Suprapubic skin (tissue), 4 donors: ENCODE results near the gene POU2AF2. TPM values are rescaled to one million over a fixed set of nuclear protein-coding genes. Genes with fewer than 3 reads are reported as not detected.
A peak's percentile ranks its signal among the peaks of the same experiment; 100 is the strongest.

Source experiments
- DNase-seq, 2 donors: peaks; one replicate each; pipeline ENCODE4 v3.0.0-alpha.2; 2019; ENCODE audit warnings: low spot score in 2 of 2
- H3K27ac ChIP-seq: fragments of 200-600 bp; sonication (generic); one replicate; pipeline ENCODE4 v1.5.1; 2019
- H3K27me3 ChIP-seq: fragments of 200-600 bp; sonication (generic); one replicate; pipeline ENCODE4 v1.5.1; 2019
- H3K36me3 ChIP-seq: fragments of 200-600 bp; sonication (generic); one replicate; pipeline ENCODE4 v1.5.1; 2019
- H3K4me1 ChIP-seq: fragments of 200-600 bp; sonication (generic); one replicate; pipeline ENCODE4 v1.5.1; 2019
- H3K4me3 ChIP-seq: fragments of 200-600 bp; sonication (generic); one replicate; pipeline ENCODE4 v1.5.1; 2019; ENCODE audit warnings: mild to moderate bottlenecking
- H3K9me3 ChIP-seq: fragments of 200-600 bp; sonication (generic); one replicate; pipeline ENCODE4 v1.5.1; 2019
- EP300 ChIP-seq: sonication (generic); formaldehyde crosslinking; IDR thresholded peaks from one replicate; pipeline ENCODE4 v1.6.1; 2017; ENCODE audit warnings: antibody characterized with exemption
- POLR2A ChIP-seq, 2 donors: fragments of 450-650 bp; IDR thresholded peaks; one replicate each; pipeline ENCODE4 v1.6.1; 2017; ENCODE audit warnings: antibody characterized with exemption in 2 of 2, mild to moderate bottlenecking in 2 of 2, moderate library complexity in 2 of 2
- POLR2AphosphoS5 ChIP-seq, 3 donors: sonication (generic); formaldehyde crosslinking; IDR thresholded peaks; one replicate each; pipeline ENCODE4 v1.6.1; 2017; ENCODE audit warnings: antibody characterized with exemption in 3 of 3
- WGBS: methylation state at CpG from one replicate; pipeline ENCODE4 v1.1.5; 2018; 5-methylcytosine and 5-hydroxymethylcytosine counted together
- total RNA-seq, 4 donors: library from RNA; depleted of rRNA; stranded (reverse); fragments of >200 nt; gene quantifications; one replicate each; pipeline ENCODE4 v1.1.0, GENCODE V29; 2016
- TF ChIP-seq, protein P1 (sequence below), 2 donors: fragments of 200-600 bp in 1 of 2; fragments of 450-650 bp in 1 of 2; sonication (generic) in 1 of 2; IDR thresholded peaks; one replicate each; pipeline ENCODE4 v1.5.1; 2016 to 2019; ENCODE audit warnings: antibody characterized with exemption in 2 of 2, mild to moderate bottlenecking in 1 of 2, moderate library complexity in 1 of 2

The POU2AF2 gene
- total RNA-seq, 4 donors from 2014 or later = not detected

DNA sequence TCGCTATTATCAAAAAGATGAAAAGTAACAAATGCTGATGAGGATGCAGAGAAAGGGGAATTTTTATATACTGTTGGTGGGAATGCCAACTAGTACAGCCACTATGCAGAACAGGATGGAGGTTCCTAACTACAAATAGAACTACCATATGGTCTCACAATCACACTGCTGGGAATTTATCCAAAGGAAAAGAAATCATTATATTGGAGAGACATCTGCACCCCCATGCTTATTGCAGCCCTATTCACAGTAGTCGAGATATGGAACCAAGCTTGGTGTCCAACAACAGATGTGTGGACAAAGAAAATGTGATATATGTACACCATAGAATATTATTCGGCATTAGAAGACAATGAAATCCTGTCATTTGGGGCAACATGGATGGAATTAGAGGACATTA lies 19.6 kb upstream of the POU2AF2 start:
- 78% methylated on average over 3 of the region's 3 CpGs for WGBS
- H3K27me3 ChIP-seq = no peaks in the 10 kb centered on the region
- H3K27ac ChIP-seq = no peak overlapping the region

DNA sequence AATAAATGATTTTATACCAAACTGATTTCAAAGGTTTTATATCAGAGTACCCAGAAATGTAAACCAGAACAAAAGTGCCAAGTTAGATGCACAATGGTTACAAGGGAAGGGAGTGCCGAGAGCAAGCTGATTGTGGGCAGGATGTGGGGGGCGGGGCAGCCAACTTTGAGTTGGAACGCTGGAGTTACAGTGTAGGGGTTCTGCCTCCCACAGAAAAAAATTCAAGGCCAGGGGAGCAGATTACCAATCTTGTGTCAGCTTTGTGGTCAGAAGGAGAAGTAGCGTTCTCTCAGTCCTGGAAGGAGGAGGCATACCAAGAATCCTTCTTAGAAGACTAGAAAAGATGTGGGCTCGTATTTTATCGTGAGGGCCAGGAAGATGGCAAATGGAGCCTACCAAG lies 15.9 kb upstream of the POU2AF2 start:
- H3K27me3 ChIP-seq = no peaks in the 10 kb centered on the region
- no peaks in the 10 kb centered on the region for H3K9me3 ChIP-seq
- no peak overlapping the region for H3K27ac ChIP-seq
- H3K36me3 ChIP-seq = no peaks in the 10 kb centered on the region
- no peak overlapping the region for H3K4me3 ChIP-seq
- 67% methylated on average over 6 of the region's 6 CpGs for WGBS
- peaks cover 9% of the 10 kb centered on the region for H3K4me1 ChIP-seq
- no peak for TF ChIP-seq POLR2A (IDR thresholded peaks at IDR 0.05)
- no peak for TF ChIP-seq EP300
- TF ChIP-seq POLR2AphosphoS5 (IDR thresholded peaks at IDR 0.05) = no peak
- TF ChIP-seq, protein P1, sequence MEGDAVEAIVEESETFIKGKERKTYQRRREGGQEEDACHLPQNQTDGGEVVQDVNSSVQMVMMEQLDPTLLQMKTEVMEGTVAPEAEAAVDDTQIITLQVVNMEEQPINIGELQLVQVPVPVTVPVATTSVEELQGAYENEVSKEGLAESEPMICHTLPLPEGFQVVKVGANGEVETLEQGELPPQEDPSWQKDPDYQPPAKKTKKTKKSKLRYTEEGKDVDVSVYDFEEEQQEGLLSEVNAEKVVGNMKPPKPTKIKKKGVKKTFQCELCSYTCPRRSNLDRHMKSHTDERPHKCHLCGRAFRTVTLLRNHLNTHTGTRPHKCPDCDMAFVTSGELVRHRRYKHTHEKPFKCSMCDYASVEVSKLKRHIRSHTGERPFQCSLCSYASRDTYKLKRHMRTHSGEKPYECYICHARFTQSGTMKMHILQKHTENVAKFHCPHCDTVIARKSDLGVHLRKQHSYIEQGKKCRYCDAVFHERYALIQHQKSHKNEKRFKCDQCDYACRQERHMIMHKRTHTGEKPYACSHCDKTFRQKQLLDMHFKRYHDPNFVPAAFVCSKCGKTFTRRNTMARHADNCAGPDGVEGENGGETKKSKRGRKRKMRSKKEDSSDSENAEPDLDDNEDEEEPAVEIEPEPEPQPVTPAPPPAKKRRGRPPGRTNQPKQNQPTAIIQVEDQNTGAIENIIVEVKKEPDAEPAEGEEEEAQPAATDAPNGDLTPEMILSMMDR (IDR thresholded peaks at IDR 0.05) = no peak
- DNase-seq = no peak

More for the DNA sequence above, 19.6 kb upstream of the POU2AF2 start:
- TF ChIP-seq EP300 (no peak), POLR2A (IDR thresholded peaks at IDR 0.05) (no peak), POLR2AphosphoS5 (IDR thresholded peaks at IDR 0.05) (no peak)
- TF ChIP-seq, protein P1 (IDR thresholded peaks at IDR 0.05) = no peak
- no peak overlapping the region for H3K4me3 ChIP-seq
- no peaks in the 10 kb centered on the region for H3K36me3 ChIP-seq
- H3K9me3 ChIP-seq = no peaks in the 10 kb centered on the region
- DNase-seq = no peak
- H3K4me1 ChIP-seq = peaks cover 6% of the 10 kb centered on the region

DNA sequence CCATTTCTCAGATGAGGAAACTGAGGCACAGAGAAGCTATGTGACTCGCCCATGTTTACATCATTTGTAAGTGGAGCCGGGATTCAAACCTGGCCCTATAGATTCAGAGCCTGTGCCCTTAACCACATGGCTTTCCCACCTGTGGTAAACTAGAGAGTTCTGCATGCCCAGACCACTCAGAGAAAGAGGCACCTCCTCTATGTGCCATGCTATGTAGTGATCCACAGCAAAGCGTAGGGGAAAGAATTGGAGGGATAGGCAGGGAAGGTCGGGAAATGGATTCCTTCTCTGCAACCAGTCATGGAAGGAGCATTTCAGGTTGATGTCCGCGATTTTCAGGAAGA lies 15.4 kb upstream of the POU2AF2 start:
- no peak overlapping the region for H3K27ac ChIP-seq
- H3K36me3 ChIP-seq = no peaks in the 10 kb centered on the region
- peaks cover 9% of the 10 kb centered on the region for H3K4me1 ChIP-seq
- TF ChIP-seq, protein P1 (IDR thresholded peaks at IDR 0.05) = no peak
- TF ChIP-seq POLR2A (IDR thresholded peaks at IDR 0.05) = no peak
- TF ChIP-seq POLR2AphosphoS5 (IDR thresholded peaks at IDR 0.05) = no peak
- TF ChIP-seq EP300 = no peak
- H3K4me3 ChIP-seq = peak overlapping the region; percentile 54
- 57% methylated on average over 6 of the region's 6 CpGs for WGBS
- no peaks in the 10 kb centered on the region for H3K9me3 ChIP-seq
- no peaks in the 10 kb centered on the region for H3K27me3 ChIP-seq
- no peak for DNase-seq

DNA sequence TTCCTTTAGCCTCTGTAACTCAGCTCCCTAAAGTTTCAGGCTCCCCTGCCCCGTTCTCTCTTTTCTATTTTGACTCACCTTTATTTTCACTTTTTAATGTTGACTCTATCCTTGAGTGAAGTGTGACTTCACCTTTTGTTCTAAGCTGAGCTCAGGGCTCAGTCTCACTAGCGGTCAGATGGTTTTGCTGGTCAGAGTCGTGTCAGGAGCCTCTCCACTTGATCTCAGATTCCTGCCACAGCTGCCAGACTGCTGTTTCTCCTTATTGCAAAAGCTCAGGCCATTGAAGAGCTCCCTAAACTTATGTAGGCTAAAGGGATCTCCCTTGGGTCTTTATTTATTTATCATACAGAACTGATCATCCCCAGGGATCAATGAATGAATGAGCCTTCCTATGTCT lies 13.7 kb upstream of the POU2AF2 start:
- H3K4me3 ChIP-seq = no peak overlapping the region
- H3K36me3 ChIP-seq = no peaks in the 10 kb centered on the region
- H3K27me3 ChIP-seq = no peaks in the 10 kb centered on the region
- WGBS = 83% methylated on average over 3 of the region's 3 CpGs
- peaks cover 9% of the 10 kb centered on the region for H3K4me1 ChIP-seq
- TF ChIP-seq, protein P1 (IDR thresholded peaks at IDR 0.05) = no peak
- TF ChIP-seq EP300 (no peak), POLR2AphosphoS5 (IDR thresholded peaks at IDR 0.05) (no peak), POLR2A (IDR thresholded peaks at IDR 0.05) (no peak)
- no peaks in the 10 kb centered on the region for H3K9me3 ChIP-seq
- H3K27ac ChIP-seq = no peak overlapping the region
- DNase-seq = no peak

DNA sequence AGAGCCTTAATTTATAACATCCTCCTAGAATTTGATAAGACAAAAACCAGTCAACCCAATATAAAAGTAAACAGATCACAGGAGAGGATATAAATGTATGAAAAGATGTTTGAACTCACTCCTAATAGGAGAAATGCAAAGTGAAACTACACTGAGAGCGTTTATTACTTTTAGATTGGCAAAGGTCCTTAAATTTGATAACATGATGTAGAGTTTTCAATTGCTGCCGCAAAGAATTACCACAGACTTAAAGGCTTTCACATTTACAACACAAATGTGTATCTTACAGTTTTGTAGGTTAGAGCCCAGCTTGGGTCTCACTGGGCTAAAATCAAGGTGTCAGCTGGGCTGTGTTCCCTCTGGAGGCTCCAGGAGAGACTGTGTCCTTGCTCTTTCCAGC lies 9.1 kb upstream of the POU2AF2 start:
- H3K4me1 ChIP-seq = no peaks in the 10 kb centered on the region
- no peaks in the 10 kb centered on the region for H3K36me3 ChIP-seq
- H3K27ac ChIP-seq = no peak overlapping the region
- TF ChIP-seq POLR2AphosphoS5 (IDR thresholded peaks at IDR 0.05) (no peak), EP300 (no peak)
- TF ChIP-seq, protein P1 (IDR thresholded peaks at IDR 0.05) = no peak
- no peaks in the 10 kb centered on the region for H3K9me3 ChIP-seq
- H3K4me3 ChIP-seq = no peak overlapping the region
- DNase-seq = no peak
- WGBS = 55% methylated on average over 2 of the region's 2 CpGs
- no peaks in the 10 kb centered on the region for H3K27me3 ChIP-seq
